ENCODE measurements around the gene CACNA1B. TPM values are rescaled to one million over a fixed set of nuclear protein-coding genes. Genes with fewer than 3 reads are reported as not detected.
A peak's percentile ranks its signal among the peaks of the same experiment; 100 is the strongest.
"Not testable (repeated sequence)": the region's sequence is repeated elsewhere in the genome, so short reads cannot be mapped to it uniquely, and the experiment has no call there.

Gene CACNA1B
- total RNA-seq (10 to 100 TPM; 11.0 to 15.7 TPM), polyA plus RNA-seq (ENCODE audit: insufficient read depth, low read depth, low replicate concordance) (7.6 TPM)
- long read RNA-seq, donor 1, result 0 reads
- long read RNA-seq, donor 2, result 0 reads

GRCh38 chr9:137877506-137878122 lies at the start of gene CACNA1B:
Gene CACNA1B (plus strand): TSS chr9:137877782. CDS start chr9:137877934, 152 bp downstream.
- intact Hi-C loops (cut with DNase I; ENCODE audit: low total_unique reads); H3K4me1 ChIP-seq; H3K36me3 ChIP-seq (ENCODE audit: low read depth, missing control alignments); H3K27ac ChIP-seq; H3K27me3 ChIP-seq; DNase-seq; H3K9me3 ChIP-seq: not testable (repeated sequence)
- peak within 1 kb of the TSS; percentile 43 to 58 for H3K4me3 ChIP-seq
- 4% methylated on average over 10 of the region's 95 CpGs; no CpG with 5 or more reads in 1 of the 2 donors for WGBS, 2 donors

GRCh38 chr9:137827908-137828526 lies 49.6 kb upstream of the CACNA1B start:
- no peak overlapping the region for H3K27ac ChIP-seq
- TF ChIP-seq CTCF (IDR thresholded peaks at IDR 0.05), result no peak
- TF ChIP-seq POLR2A (IDR thresholded peaks at IDR 0.05), result no peak
- intact Hi-C loops (cut with DNase I; ENCODE audit: low total_unique reads), result no loop called here
- no peaks in the 10 kb centered on the region for H3K9me3 ChIP-seq
- no peak for DNase-seq
- H3K36me3 ChIP-seq (ENCODE audit: low read depth, missing control alignments), result no peaks in the 10 kb centered on the region
- H3K4me3 ChIP-seq, result no peak overlapping the region
- no peaks in the 10 kb centered on the region for H3K4me1 ChIP-seq
- no peaks in the 10 kb centered on the region for H3K27me3 ChIP-seq
- 94 to 97% methylated on average over 15 to 20 of the region's 20 CpGs for WGBS, 2 donors

GRCh38 chr9:137828527-137829259 lies 48.9 kb upstream of the CACNA1B start:
- H3K27ac ChIP-seq, result no peak overlapping the region
- H3K9me3 ChIP-seq, result no peaks in the 10 kb centered on the region
- intact Hi-C loops (cut with DNase I; ENCODE audit: low total_unique reads), result no loop called here
- H3K36me3 ChIP-seq (ENCODE audit: low read depth, missing control alignments), result no peaks in the 10 kb centered on the region
- no peaks in the 10 kb centered on the region for H3K4me1 ChIP-seq
- no peaks in the 10 kb centered on the region for H3K27me3 ChIP-seq
- no peak overlapping the region for H3K4me3 ChIP-seq
- 79 to 87% methylated on average over 13 to 21 of the region's 21 CpGs for WGBS, 2 donors
- TF ChIP-seq CTCF (IDR thresholded peaks at IDR 0.05) (no peak), POLR2A (IDR thresholded peaks at IDR 0.05) (no peak)
- DNase-seq, result peak; percentile 47

- no peak for TF ChIP-seq CTCF (IDR thresholded peaks at IDR 0.05)
- TF ChIP-seq POLR2A (IDR thresholded peaks at IDR 0.05), result no peak
- no peaks in the 10 kb centered on the region for H3K27me3 ChIP-seq
- WGBS, 2 donors, result 87 to 89% methylated on average over 14 of the region's 14 CpGs
- no peaks in the 10 kb centered on the region for H3K9me3 ChIP-seq
- H3K27ac ChIP-seq, result no peak overlapping the region
- no peaks in the 10 kb centered on the region for H3K36me3 ChIP-seq (ENCODE audit: low read depth, missing control alignments)
- H3K4me3 ChIP-seq, result no peak overlapping the region
- DNase-seq, result no peak
- intact Hi-C loops (cut with DNase I; ENCODE audit: low total_unique reads), result no loop called here
- H3K4me1 ChIP-seq, result no peaks in the 10 kb centered on the region
Observed at GRCh38 chr9:137829260-137829996, 48.2 kb upstream of the CACNA1B start.

Measured in testis (tissue), 5 donors.